ENCODE data around the gene EVA1C. TPM values are rescaled to one million over a fixed set of nuclear protein-coding genes. Genes with fewer than 3 reads are reported as not detected.

EVA1C gene
- total and polyA plus RNA-seq, 9 of the 15 experiments (the other 6 are each of a cell fraction or from before 2014, with no cell fraction given) = 0.22 TPM; not detected in 8

GRCh38 chr21:32364387-32364786 lies 48.1 kb upstream of the EVA1C start:
- Histone ChIP-seq H3K27me3 (ENCODE audit: control insufficient read depth in 2 of 2, insufficient read depth in 2 of 2, low read length in 2 of 2) (no peaks in the 10 kb centered on the region), H3K9me1 (ENCODE audit: control insufficient read depth, insufficient read depth, low read length) (no peaks in the 10 kb centered on the region), H3K4me3 (no peak overlapping the region), H3K27ac (ENCODE audit: extremely low read depth, low read depth, low read length) (no peak overlapping the region), H3K4me1 (replicated peaks in 1 of 2; ENCODE audit: control insufficient read depth in 2 of 2, insufficient read depth in 2 of 2, low read length in 2 of 2) (no peaks in the 10 kb centered on the region), H3K9ac (ENCODE audit: insufficient read depth in 1 of 2, low read depth in 2 of 2, low read length in 2 of 2) (no peak overlapping the region), H3K36me3 (ENCODE audit: control insufficient read depth, insufficient read depth, low read length) (peaks cover 99% of the 10 kb centered on the region), H3K9me3 (replicated peaks; ENCODE audit: control insufficient read depth, insufficient read depth, low read depth, low read length) (no peaks in the 10 kb centered on the region), H4K20me1 (replicated peaks; ENCODE audit: control insufficient read depth, insufficient read depth, low read length) (no peaks in the 10 kb centered on the region; the same call in 1 of the 2 replicates), H2AFZ (ENCODE audit: low read depth, low read length) (no peak overlapping the region), H3K79me2 (ENCODE audit: control insufficient read depth, insufficient read depth, low read length) (no peaks in the 10 kb centered on the region), H3K4me2 (ENCODE audit: insufficient read depth, low read length) (no peak overlapping the region)
- FAIRE-seq (no peak), DNase-seq (ENCODE audit: extremely low read depth in 1 of 4, low spot score in 3 of 4) (no peak), ATAC-seq (no peak)
- intact Hi-C loops (cut with micrococcal nuclease) = no loop called here
- in situ Hi-C loops (cut with MboI) = no loop called here
- POLR2A ChIA-PET = no interaction called here
- CTCF ChIA-PET (ENCODE audit: low intra/inter-chr PET ratio) = no interaction called here
- WGBS (ENCODE audit: insufficient coverage, low coverage, missing lambda C conversion rate) = 83% methylated on average over 7 of the region's 7 CpGs
- BruUV-seq (replicated peaks) = no TSS peak
- TF ChIP-seq SMARCB1 (IDR thresholded peaks at IDR 0.05; ENCODE audit: insufficient read length, low read depth) = no peak
- no peak for TF ChIP-seq ZNF586 (CRISPR knock-in tag; conservative IDR thresholded peaks at IDR 0.05)
- no peak for TF ChIP-seq TEAD4 (IDR thresholded peaks at IDR 0.05; ENCODE audit: low read length)
- no peak for TF ChIP-seq TEAD4 (CRISPR knock-in tag; IDR thresholded peaks at IDR 0.05; ENCODE audit: borderline replicate concordance)
- TF ChIP-seq, protein P1, sequence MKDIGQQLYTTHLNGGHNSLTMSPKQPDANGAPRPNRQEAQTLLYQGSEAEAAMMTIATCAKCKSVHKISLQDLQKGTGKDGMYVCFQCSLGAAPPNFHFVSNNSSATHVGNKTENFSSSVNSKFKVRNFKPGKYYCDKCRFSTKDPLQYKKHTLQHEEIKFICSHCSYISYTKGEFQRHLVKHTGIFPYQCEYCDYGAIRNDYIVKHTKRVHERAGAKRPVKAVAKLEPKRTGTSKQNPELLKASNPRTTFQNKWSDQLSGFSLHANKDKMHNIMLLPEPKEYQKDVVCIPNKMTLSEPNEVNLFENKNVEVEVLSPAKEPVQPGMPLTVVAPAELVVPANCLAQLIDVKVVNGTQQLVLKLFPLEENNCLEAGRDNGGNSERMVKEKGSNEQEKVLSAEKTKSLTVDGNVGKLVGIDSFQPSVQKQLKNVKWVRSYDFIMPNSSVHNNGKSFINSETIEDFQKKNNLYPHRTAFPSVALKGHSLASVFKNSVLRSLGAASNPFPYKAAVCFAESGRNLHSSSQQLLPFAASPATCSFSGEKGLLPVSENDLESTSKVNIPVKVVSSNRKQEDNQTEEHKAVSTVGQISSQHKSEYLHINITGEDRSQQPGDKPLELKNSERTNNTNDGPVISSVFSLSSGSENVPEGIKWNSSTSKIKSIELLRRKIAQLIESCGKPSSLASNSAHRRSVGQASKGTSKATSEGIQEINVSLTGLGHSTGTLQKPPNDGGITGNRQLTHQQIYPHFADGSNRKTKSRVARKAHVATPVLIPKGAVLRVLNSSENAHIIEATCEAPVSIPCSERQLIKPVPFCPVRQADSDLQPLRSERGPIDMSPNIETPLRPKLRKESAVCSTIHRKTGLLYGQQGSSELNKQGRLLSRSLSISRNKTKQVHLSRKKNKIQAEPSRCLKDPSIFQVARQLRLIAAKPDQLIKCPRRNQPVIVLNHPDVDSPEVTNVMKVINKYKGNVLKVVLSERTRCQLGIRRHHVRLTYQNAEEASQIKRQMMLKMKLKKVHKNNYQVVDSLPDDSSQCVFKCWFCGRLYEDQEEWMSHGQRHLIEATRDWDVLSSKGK (CRISPR knock-in tag; IDR thresholded peaks at IDR 0.05) = no peak
- TF ChIP-seq SMARCA4 (IDR thresholded peaks at IDR 0.05) = no peak
- no peak for TF ChIP-seq FUS (optimal IDR thresholded peaks at IDR 0.05; ENCODE audit: low read depth, low read length)
- no peak for TF ChIP-seq SPI1 (IDR thresholded peaks at IDR 0.05; ENCODE audit: borderline replicate concordance, low read depth, low read length)
- no peak for TF ChIP-seq RBM39 (optimal IDR thresholded peaks at IDR 0.05; ENCODE audit: low read depth, low read length)
- TF ChIP-seq TOE1 (IDR thresholded peaks at IDR 0.05; ENCODE audit: borderline replicate concordance) = no peak
- TF ChIP-seq TOE1 (CRISPR knock-in tag; IDR thresholded peaks at IDR 0.05; ENCODE audit: borderline replicate concordance, low read depth) = no peak
- TF ChIP-seq ZNF584 (CRISPR knock-in tag; IDR thresholded peaks at IDR 0.05; ENCODE audit: low read depth) = no peak
- no peak for TF ChIP-seq CCNT2 (IDR thresholded peaks at IDR 0.05; ENCODE audit: borderline replicate concordance, extremely low read depth, insufficient read length, low read depth, low read length)
- TF ChIP-seq KDM1A (IDR thresholded peaks at IDR 0.05) = no peak
- no peak for TF ChIP-seq COPS2 (conservative IDR thresholded peaks at IDR 0.05)
- no peak for TF ChIP-seq IFI16 (CRISPR knock-in tag; IDR thresholded peaks at IDR 0.05)
- TF ChIP-seq TAL1 (IDR thresholded peaks at IDR 0.05) = no peak
- no peak for TF ChIP-seq KLF1 (tag; IDR thresholded peaks at IDR 0.05)
